Glomerular visceral epithelial cell (primary cell): ENCODE measurements around the gene EP400.

ENCODE experiments used
- DNase-seq: peaks from one replicate; pipeline ENCODE4 v3.0.0-alpha.2; 2016; ENCODE audit errors: extremely low spot score

EP400 gene

DNA sequence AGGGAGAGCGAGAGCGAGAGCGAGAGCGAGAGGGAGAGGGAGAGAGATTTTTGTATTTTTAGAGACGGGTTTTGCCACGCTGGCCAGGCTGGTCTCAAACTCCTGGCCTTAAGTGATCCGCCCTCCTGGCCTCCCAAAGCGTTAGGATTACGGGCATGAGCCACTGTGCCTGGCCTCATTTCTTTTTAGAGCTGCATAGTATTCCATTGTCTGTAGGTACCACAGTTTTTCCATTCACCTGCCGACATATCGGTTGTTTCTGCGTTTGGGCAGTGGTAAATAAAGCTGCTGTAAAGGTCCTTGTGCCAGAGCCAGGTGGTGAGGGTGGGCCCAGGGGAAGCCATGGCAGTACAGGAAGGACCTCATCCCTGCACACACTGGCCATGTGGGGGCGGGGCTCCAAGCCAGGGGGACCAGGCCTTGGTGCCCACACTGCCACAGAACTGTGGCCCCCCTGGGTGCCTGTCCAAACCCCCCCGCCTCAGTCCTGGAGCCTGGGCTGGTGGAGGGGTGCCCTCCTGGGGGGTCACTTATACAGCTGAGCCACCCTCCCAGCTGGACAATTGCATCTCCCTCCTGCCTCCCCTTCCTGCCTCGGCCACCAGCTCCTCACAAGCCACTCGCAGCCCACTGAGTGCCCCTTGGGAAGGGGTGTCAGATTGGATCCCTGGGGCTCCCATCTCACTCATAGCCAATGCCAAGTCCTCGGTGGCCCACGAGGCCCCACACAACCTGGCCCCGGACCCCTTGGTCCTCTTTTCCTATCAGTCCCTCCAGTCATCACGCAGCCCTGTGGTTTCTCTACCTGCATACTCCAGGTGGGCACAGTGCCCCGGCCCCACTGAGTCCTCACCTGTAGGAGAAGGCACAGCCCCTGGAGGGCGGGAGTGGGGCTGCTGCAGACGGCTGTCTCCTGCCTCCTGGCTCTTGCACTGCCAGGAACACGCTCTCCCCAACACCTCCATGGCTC is 22.3 kb upstream of the EP400 start:
- DNase-seq: no peak

DNA sequence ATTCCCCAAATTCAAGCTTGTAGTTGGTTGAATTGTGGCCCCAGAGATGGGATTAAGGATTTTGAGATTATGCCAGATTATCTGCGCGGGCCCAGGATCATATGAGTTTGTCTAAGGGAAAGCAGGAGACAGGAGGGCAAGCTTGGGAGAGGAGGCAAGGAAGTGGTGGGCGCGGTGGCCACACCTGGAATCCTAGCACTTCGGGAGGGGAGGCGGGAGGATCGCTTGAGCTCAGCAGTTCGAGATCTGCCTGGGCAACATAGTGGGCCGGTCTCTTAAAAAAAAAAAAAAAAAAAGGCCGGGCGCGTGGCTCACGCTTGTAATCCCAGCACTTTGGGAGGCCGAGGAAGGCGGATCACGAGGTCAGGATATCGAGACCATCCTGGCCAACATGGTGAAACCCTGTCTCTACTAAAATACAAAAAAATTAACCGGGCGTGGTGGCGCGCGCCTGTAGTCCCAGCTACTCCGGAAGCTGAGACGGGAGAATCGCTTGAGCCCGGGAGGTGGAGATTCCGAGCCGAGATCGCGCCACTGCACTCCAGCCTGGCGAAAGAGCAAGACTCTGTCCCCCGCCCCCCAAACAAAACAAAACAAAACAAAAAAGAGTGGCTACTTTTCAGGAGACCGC is 21.5 kb upstream of the EP400 start:
- DNase-seq: no peak

DNA sequence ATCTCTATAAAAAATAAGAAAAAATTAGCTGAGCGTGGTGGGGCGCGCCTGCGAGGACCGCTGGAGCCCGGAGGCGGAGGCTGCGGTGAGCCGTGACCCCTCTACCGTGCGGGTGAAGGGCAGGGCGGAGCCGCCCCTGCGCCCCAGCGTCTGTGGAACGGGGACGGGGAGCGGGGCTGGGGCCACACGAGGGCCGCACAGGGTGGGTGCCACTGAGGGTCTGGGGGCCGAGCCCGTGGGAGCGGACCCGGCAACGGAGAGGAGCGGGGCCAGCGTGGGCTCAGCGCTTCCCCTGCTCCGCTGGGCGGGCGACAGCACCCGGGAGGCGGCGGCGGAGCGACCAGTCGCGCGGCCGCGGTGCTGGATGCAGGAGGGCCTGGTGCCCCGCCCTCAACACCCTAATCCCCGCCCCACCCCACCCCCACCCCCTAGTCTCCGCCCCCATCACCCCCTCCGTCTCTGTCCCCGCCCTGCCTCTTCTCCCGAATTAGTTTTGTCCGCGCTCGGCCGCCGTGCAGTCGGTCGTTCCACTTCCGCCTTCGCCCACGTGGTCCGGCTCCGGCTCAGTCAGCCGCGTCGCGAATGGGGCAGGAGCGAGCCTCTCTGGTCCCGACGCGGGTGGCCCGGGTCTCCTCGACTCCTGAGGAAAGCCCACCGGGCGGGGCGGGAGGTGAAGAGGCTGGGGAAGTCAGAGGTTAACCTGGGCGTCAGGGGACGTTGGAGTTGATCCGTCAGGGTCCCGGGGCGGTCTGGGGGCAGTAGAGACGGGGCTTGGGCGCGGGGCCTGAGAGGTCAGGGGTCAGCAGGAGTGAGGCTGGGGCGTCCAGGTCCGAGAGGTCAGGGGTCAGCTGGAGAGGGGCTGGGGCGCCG is 20.8 kb upstream of the EP400 start, which contains the start of gene PUS1:
Gene PUS1 (plus strand): TSS at position 566 of the 870 bp plus-strand sequence. CDS start 447 bp downstream, outside the sequence.
- peak; percentile 95 for DNase-seq

DNA sequence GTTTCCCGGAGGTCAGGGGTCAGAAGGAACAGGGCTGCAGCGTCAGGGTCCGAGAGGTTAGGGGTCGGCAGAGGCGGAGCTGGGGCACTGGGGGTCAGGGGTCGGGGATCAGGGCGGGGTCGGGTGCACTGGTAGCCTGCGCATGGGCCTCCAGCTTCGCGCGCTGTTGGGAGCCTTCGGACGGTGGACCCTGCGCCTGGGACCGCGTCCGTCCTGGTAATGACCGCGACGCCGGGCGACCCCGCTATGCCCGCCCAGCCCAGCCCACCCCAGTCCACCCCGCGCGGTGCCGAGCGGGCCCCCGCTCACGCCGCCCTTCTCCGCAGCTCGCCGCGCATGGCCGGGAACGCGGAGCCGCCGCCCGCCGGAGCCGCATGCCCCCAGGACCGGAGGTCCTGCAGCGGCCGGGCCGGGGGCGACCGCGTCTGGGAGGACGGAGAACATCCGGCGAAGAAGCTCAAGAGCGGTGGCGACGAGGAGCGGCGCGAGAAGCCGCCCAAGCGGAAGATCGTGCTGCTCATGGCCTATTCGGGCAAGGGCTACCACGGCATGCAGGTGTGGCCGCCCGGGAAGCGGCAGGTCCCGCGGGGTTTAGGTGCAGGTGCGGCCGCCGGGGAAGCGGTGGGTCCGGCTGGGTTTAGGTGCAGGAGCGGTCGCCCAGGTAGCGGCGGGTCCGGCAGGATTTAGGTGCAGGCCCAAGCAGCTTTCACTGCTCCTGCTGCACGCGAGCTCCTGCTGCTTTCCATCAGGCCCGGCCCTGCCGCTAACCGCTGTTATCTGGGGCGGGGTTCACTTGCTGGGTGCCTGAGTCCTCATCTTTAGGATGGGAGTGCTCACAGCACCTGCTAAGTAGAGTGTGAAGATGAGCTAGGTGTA is 19.9 kb upstream of the EP400 start:
- DNase-seq: peak; percentile 32

DNA sequence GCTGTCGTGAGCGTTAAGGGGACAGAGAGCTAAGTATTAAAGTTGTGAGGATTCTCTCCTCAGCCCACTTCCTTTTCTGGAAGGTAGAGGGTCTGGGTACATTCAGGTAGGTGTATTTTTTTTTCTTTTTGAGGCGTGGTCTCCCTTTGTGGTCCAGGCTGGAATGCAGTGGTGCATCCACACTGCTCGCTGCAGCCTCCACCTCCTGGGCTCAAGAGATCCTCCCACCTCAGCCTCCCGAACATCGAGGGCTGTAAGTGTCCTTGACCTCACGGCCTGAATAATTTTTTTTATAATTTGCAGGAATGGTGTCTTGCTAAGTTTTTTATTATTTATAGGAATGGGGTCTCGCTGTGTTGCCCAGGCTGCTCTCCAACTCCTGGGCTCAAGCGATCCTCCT is 19.2 kb upstream of the EP400 start:
- no peak for DNase-seq

DNA sequence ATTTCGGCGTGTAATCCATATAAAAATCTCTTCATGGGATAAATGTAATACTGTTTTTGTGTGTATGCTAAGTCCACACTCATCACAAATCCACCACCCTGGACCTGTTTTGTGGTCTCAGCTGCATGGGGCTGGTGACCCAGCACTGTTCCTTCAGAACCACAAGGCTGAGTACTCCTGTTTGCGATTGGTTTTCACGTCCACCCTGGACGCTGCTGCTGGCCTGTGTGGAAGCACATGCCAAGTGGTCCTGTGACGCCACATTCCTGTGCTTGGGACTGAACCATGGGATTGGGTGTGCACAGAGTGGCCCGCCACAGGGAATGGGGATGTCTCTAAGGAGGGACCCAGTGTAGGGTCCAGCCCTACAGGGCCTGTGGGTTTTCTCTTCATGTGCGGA is 16.4 kb upstream of the EP400 start:
- no peak for DNase-seq

DNA sequence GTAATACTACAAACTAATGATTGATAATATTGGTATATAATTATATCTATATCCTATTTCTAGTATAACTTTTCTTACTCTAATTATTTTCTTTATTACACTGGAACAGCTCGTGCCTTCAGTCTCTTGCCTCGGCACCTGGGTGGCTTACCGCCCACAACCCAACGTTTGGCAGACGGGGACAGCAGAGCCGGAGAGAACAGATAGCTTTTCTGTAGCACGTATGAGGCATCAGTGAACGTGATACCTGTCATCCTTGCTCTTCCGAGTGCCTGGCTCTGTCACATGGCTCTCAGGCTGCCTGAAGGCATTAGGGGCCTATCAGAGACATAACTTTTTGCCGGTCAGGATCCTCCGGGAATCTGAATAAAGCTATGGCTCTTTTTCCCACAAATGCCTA is 15.2 kb upstream of the EP400 start:
- DNase-seq: no peak

DNA sequence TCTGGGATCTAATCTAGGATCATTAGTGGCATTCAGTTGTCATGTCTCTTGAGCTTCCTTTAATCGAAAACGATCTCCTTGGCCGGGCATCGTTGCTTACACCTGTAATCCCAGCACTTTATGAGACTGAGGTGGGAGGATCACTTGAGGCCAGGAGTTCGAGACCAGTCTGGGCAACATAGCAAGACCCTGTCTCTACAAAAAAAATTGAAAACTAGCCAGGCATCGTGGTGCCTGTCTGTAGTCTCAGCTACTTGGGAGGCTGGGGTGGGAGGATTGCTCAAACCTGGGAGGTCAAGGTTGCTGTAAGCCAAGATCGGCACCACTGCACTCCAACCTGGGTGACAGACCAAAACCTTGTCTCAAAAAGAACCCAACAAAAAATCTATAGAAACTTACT is 11.7 kb upstream of the EP400 start:
- no peak for DNase-seq

DNA sequence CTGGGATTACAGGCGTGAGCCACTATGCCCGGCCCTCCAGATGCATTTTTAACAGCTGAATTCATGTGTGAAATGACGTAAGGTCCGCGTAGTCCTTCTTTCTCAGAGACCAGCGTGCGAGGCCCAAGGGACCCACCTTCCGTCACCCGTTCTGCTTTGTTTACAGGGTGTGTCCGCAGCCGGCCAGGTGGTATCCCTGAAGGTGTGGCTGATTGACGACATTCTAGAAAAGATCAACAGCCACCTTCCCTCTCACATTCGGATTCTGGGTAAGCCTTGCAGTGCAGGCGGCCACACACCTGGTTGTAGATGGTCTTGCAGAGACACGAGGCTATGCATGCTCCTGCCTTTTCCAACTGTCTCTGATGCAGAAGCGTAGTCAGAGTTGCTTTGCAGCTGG is 10.7 kb upstream of the EP400 start:
- DNase-seq: no peak

DNA sequence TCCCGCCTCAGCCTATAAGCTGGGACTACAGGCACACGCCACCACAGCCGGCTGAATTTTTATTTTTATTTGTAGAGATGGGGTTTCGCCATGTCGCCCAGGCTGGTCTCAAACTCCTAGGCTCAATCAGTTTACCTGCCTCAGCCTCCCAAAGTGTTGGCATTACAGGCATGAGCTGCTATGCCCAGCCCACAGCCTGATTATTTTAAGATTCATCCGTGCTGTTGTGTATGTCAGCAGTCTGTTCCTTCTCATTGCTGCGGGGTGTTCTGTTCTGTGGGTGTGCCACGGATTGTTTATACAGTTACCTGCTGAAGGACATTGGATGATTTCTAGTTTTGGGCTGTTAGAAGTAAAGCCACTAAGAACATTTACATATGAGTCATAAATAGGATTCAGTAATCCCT is 9.6 kb upstream of the EP400 start:
- DNase-seq: no peak

DNA sequence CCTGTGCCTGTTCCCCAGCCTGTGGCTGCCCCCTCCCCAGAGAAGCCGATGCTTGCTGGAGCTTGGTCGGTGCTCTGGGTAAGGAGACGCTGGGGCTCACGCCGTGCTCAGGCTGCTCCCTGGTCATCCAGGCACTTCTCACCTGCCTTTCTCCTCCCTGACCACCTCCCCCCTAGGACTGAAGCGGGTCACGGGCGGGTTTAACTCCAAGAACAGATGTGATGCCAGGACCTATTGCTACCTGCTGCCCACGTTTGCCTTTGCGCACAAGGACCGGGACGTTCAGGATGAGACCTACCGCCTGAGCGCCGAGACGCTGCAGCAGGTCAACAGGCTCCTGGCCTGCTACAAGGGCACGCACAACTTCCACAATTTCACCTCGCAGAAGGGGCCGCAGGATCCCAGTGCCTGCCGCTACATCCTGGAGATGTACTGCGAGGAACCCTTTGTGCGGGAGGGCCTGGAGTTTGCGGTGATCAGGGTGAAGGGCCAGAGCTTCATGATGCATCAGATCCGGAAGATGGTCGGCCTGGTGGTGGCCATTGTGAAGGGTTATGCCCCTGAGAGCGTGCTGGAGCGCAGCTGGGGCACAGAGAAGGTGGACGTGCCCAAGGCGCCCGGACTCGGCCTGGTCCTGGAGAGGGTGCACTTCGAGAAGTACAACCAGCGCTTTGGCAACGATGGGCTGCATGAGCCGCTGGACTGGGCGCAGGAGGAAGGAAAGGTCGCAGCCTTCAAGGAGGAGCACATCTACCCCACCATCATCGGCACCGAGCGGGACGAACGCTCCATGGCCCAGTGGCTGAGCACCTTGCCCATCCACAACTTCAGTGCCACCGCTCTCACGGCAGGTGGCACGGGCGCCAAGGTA is 8.4 kb upstream of the EP400 start:
- DNase-seq: no peak

DNA sequence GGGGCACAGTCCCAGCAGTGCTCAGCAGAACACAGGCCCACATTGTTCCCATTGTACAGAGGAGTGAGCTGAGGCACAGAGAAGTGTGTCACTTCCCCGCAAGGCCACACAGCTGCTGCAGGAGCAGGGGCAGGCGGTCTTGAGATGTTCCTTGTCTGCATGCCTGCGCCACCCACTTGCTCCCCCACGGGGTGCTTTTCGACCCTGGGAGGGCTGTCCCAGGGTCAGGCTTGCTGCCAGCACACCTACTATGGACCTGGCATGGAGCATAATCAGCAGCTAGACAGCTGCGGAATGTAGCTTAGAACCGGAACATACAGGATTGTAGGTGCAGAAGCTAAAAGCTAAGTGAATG is 7.8 kb upstream of the EP400 start:
- no peak for DNase-seq

DNA sequence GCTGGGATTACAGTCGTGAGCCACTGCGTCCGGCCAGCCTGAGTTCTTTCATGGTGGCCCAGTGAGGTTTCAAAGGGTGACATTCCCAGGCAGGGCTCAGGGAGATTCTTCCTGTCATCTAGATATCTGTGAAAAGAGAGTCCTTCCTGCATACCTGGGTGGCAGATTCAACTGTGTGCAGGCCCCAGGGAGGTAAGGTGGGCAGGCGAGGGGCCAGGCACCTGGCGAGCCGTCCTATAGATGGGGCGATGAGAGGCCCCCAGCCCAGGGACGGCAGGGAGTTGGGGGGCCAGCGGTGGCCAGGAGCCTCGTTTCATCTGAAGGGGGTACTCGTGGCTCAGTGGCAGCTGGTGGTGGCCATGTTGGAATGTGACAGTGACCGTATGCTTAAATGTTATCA is 7.1 kb upstream of the EP400 start:
- no peak for DNase-seq

DNA sequence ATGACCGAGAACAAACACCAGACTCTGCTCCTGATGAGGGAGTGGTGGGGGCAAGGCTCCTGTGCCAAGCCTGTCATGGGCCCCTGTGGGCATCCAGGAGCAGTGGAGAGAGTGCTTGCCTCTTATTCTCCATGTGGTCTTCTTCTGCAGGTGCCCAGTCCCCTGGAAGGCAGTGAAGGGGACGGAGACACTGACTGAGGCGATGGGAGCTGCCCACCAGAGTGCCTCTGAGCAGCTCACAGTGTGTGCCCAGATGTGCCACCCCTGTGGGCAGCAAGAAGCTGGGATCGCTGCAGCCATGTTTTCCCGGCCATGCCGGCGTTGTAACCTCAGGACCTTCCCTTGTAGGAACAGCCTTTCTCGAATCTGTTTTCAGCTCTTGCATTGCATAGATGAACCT is 6.4 kb upstream of the EP400 start:
- DNase-seq: no peak

DNA sequence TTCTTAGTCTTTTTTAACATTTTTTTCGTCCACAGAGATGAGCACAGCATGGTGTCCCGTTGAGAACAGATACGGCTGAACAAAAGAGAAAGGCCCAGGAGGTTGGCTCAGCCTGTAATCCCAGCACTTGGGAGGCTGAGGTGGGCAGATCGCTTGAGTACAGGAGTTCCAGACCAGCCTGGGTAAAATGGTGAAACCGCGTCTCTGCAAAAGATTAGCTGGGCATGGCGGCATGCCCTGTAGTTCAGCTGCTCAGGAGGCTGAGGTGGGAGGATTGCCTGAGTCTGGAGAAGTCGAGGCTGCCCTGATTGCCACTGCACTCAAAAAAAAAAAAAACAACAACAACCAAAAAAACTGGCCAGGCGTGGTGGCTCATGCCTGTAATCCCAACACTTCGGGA is 5.9 kb upstream of the EP400 start:
- DNase-seq: no peak

DNA sequence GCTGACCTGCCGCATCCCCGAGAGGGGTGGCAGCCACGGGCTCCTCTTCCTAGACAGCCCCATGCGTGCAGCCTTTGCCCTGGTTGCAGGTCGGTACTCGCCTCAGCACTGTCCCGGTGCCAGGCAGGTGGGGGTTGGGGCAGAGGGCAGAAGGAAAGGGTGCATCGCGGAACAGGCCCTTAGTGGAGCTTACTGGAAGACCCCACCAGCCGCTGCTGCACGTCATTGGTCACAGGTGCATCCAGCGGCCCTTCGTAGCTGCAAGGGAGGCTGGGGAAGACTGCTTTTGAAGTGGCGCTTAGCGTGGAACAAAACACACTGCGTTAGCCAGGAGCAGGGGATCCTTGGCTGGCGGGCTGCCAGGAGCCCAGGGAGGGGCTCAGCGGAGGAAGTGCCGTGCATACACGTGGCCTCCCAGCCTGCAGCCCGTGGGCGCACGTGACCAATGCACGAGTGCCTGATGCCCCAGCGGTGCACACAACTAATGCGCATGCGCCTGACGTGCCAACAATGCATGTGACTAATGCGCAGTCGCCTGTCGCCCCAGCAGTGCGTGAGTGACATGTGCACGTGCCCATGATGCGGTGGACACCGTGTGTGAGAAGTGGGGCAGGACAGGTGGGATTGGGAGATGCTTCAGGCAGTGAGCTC is 5.0 kb upstream of the EP400 start:
- no peak for DNase-seq

DNA sequence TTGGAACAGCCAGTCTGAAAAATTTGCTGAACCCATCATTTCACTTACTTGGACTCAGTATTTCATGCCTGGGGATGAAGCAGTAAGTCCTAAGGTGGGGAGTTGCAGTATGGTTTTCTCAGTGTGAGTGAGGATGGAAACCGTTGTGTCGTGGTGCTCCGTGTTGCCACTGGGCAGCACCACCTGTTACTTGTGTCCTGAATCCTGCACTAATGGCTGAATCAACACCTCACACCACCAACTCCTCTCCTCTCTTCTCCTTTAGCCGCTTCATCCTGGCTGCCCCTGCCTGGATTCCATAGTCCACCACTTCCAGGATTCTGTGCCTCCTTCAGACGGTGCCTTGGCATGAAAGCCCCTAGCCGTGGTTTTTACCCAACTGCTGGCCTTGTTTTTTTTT is 3.0 kb upstream of the EP400 start:
- no peak for DNase-seq

DNA sequence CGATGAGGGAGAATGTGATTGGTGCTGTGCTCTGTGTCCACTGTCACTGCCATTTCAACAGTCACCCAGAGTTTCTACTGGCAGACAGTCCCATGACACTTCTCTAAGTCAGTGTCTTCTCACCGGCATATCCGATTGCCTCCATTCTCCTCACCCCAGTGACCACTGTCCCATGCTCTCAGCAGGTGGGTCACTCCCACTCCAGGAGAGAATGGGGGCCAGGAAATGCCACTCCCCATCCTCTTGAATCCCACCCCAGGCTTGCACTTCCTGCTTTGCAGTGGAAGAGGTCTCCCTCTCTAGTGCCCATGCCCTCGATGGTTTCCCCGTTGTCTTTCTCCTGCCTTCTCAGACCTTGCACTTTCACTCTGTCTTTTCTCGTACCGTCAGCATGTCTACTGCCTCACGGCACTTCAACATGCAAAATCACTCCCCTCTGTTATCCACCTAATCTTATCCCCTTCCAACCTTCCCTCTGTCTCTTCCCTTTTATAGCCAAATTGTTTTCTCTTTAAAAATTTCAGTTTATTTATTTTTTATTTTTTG is 2.2 kb upstream of the EP400 start:
- no peak for DNase-seq

DNA sequence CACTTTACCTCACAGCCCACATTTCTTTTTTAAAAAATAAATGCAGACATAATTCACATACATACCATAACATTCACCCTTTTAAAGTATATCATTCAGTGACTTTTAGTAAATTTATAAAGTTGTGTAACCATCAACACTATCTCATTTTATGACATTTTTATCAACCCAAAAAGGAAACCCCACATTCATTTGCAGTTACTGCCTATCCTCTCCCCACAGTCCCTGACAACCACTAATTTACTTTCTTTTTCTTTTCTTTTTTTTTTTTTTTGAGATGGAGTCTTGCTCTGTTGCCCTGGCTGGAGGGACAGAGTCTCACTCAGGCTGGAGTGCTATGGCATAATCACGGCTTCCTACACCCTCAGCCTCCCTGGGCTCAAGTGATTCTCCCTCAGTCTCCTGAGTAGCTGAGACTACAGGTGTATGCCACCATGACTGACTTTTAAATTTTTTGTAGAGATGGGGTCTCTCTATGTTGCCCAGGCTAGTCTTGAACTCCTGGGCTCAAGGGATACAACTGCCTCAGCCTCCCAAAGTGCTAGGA is 1.5 kb upstream of the EP400 start:
- no peak for DNase-seq
